HG03442 (cell line): ENCODE results near the gene SMCHD1.
"Not testable (repeated sequence)": the region's sequence is repeated elsewhere in the genome, so short reads cannot be mapped to it uniquely, and the experiment has no call there.

Experiments used
- ATAC-seq: cut with Tn5 transposase; IDR thresholded peaks from one replicate; pipeline ENCODE4 v1.9.1; 2021; ENCODE audit warnings: mild to moderate bottlenecking, moderate library complexity; ENCODE audit not compliant: unreplicated experiment

Gene SMCHD1

GRCh38 chr18:2850816-2851215, 195.3 kb downstream of the SMCHD1 start:
- no peak for ATAC-seq

- ATAC-seq: no peak
Observed at GRCh38 chr18:2851771-2852170, 196.2 kb downstream of the SMCHD1 start.

- not testable (repeated sequence) for ATAC-seq
Observed at GRCh38 chr18:2852460-2852859, 196.9 kb downstream of the SMCHD1 start.

- no peak for ATAC-seq
Observed at GRCh38 chr18:2853173-2853925, 197.8 kb downstream of the SMCHD1 start.

- no peak for ATAC-seq
Observed at GRCh38 chr18:2853926-2854664, 198.6 kb downstream of the SMCHD1 start.
